ENCODE measurements around the gene PISD.

DNA sequence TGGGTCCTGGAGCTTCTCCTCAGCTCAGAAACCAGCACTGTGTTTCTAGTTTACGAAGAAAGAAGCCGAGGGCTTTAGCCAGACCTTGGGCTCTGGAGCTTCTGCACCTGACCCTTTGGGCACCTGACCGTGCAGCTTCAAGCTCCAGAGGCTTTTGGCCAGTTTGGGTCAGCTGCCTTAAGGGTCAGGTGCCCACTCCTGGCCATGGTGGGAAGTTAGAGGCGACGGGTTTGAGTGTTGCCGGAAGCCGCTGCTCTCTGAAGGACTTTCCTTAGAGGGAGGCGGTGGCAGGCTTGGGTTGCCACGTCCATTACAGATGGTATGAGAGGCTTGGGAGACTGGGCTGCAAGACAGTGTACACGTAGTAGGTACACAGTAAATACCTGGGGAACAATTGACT lies 52.3 kb downstream of the PISD start:
- TF ChIP-seq HDGF (IDR thresholded peaks at IDR 0.05; ENCODE audit: borderline replicate concordance), result no peak
- TF ChIP-seq, protein P1, sequence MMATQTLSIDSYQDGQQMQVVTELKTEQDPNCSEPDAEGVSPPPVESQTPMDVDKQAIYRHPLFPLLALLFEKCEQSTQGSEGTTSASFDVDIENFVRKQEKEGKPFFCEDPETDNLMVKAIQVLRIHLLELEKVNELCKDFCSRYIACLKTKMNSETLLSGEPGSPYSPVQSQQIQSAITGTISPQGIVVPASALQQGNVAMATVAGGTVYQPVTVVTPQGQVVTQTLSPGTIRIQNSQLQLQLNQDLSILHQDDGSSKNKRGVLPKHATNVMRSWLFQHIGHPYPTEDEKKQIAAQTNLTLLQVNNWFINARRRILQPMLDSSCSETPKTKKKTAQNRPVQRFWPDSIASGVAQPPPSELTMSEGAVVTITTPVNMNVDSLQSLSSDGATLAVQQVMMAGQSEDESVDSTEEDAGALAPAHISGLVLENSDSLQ (IDR thresholded peaks at IDR 0.05), result no peak
